Measurements from ENCODE around the gene INKA1. TPM values are rescaled to one million over a fixed set of nuclear protein-coding genes. Genes with fewer than 3 reads are reported as not detected.
"Not testable (repeated sequence)": the region's sequence is repeated elsewhere in the genome, so short reads cannot be mapped to it uniquely, and the experiment has no call there.

The INKA1 gene
- polyA plus RNA-seq, 1 donor (not counting 4 experiments of a cell fraction or from before 2014, with no cell fraction given) = 10.1 TPM

DNA sequence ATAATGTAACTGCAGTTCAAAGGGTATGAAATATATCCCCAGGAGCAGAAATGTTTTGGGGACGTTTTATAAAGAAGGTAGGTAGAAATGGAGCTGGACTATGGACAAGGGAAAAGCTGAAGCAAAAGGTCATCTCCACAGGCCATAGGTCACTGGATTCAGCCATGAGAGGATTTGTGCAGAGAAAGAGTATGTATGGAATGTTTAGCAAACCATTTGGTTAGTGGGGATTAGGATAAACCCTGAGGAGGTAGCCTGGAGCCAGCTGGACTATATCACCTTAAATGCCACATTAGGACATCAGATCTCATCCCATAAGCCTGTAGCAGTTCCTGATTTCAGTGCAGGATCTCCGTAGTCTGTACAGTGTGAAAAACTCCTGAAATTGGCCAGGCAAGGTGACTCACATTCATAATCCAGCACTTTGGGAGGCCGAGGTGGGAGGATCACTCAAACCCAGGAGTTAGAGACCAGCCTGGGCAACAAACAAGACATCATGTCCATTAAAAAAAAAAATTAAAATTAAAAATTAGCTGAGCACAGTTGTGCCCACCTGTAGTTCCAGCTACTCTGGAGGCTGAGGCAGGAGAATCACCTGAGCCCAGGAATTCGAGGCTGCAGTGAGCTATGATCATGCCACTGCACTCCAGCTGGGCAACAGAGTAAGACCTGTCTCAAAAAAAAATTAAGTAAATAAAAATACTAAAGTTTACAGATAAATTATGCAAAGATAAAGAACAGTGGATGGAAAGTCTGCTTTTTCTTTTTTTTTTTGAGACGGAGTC is 21.5 kb upstream of the INKA1 start:
- no peak for DNase-seq (ENCODE audit: low read depth, low spot score)
- Histone ChIP-seq H3K27ac (ENCODE audit: control insufficient read depth, insufficient read depth, low read length) (no peak overlapping the region), H3K4me3 (ENCODE audit: control insufficient read depth in 2 of 3, extremely low read depth in 1 of 3, insufficient read depth in 2 of 3, low read depth in 1 of 3, low read length in 3 of 3) (no peak overlapping the region), H3K27me3 (ENCODE audit: control insufficient read depth, extremely low read depth, insufficient read depth, low read length) (no peaks in the 10 kb centered on the region), H3K4me2 (ENCODE audit: control insufficient read depth, extremely low read depth, insufficient read depth, low read depth, low read length) (no peak overlapping the region), H2AFZ (ENCODE audit: control insufficient read depth, low read length) (no peak overlapping the region), H3K4me1 (ENCODE audit: control insufficient read depth, extremely low read depth, insufficient read depth, low read length) (peaks cover 4% of the 10 kb centered on the region), H3K9ac (ENCODE audit: control insufficient read depth, extremely low read depth, insufficient read depth, low read length) (no peak overlapping the region), H4K20me1 (ENCODE audit: control insufficient read depth, extremely low read depth, insufficient read depth, low read length) (no peaks in the 10 kb centered on the region), H3K9me3 (ENCODE audit: control insufficient read depth, low read depth, low read length) (no peaks in the 10 kb centered on the region), H3K36me3 (ENCODE audit: control insufficient read depth in 2 of 2, extremely low read depth in 1 of 2, insufficient read depth in 2 of 2, low read length in 2 of 2) (peaks cover 8 to 12% of the 10 kb centered on the region in 2 experiments), H3K79me2 (ENCODE audit: control insufficient read depth, insufficient read depth, low read length) (peaks cover 74% of the 10 kb centered on the region), H3K9me1 (ENCODE audit: control insufficient read depth, extremely low read depth, insufficient read depth, low read length) (no peaks in the 10 kb centered on the region)
- dilution Hi-C loops (cut with MboI; ENCODE audit: extremely low pct_ligation_motif_present, low sequenced_read_pairs) = no loop called here
- FAIRE-seq = no peak
- no peak for TF ChIP-seq EZH2 (IDR thresholded peaks at IDR 0.05; ENCODE audit: low read length)
- TF ChIP-seq, protein P1, sequence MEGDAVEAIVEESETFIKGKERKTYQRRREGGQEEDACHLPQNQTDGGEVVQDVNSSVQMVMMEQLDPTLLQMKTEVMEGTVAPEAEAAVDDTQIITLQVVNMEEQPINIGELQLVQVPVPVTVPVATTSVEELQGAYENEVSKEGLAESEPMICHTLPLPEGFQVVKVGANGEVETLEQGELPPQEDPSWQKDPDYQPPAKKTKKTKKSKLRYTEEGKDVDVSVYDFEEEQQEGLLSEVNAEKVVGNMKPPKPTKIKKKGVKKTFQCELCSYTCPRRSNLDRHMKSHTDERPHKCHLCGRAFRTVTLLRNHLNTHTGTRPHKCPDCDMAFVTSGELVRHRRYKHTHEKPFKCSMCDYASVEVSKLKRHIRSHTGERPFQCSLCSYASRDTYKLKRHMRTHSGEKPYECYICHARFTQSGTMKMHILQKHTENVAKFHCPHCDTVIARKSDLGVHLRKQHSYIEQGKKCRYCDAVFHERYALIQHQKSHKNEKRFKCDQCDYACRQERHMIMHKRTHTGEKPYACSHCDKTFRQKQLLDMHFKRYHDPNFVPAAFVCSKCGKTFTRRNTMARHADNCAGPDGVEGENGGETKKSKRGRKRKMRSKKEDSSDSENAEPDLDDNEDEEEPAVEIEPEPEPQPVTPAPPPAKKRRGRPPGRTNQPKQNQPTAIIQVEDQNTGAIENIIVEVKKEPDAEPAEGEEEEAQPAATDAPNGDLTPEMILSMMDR (optimal IDR thresholded peaks at IDR 0.05 in 1 of 3, IDR thresholded peaks at IDR 0.05 in 1 of 3, conservative IDR thresholded peaks at IDR 0.05 in 1 of 3; ENCODE audit: extremely low read depth in 1 of 3, insufficient read depth in 2 of 3, low read length in 3 of 3) = no peak

DNA sequence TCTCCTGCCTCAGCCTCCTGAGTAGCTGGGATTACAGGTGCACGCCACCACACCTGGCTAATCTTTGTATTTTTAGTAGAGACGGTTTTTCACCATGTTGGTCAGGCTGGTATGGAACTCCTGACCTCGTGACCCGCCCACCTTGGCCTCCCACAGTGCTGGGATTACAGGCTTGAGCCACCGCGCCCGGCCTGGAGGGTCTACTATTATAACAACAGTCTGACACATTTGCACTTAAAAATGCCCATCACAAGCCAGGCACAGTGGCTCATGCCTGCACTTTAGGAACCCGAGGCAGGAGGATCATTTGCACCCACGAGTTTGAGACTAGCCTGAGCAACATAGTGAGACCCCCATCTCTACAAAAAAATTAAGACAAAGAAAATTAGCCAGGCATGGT is 20.8 kb upstream of the INKA1 start:
- H2AFZ ChIP-seq (ENCODE audit: control insufficient read depth, low read length); H3K9me1 ChIP-seq (ENCODE audit: control insufficient read depth, extremely low read depth, insufficient read depth, low read length); H4K20me1 ChIP-seq (ENCODE audit: control insufficient read depth, extremely low read depth, insufficient read depth, low read length); H3K27me3 ChIP-seq (ENCODE audit: control insufficient read depth, extremely low read depth, insufficient read depth, low read length); H3K4me2 ChIP-seq (ENCODE audit: control insufficient read depth, extremely low read depth, insufficient read depth, low read depth, low read length); dilution Hi-C loops (cut with MboI; ENCODE audit: extremely low pct_ligation_motif_present, low sequenced_read_pairs); H3K4me3 ChIP-seq (ENCODE audit: control insufficient read depth in 2 of 3, extremely low read depth in 1 of 3, insufficient read depth in 2 of 3, low read depth in 1 of 3, low read length in 3 of 3); DNase-seq (ENCODE audit: low read depth, low spot score); H3K9ac ChIP-seq (ENCODE audit: control insufficient read depth, extremely low read depth, insufficient read depth, low read length); H3K27ac ChIP-seq (ENCODE audit: control insufficient read depth, insufficient read depth, low read length); FAIRE-seq; H3K9me3 ChIP-seq (ENCODE audit: control insufficient read depth, low read depth, low read length): not testable (repeated sequence)
- Histone ChIP-seq H3K4me1 (ENCODE audit: control insufficient read depth, extremely low read depth, insufficient read depth, low read length) (peaks cover 10% of the 10 kb centered on the region), H3K79me2 (ENCODE audit: control insufficient read depth, insufficient read depth, low read length) (peaks cover 68% of the 10 kb centered on the region), H3K36me3 (ENCODE audit: control insufficient read depth in 2 of 2, extremely low read depth in 1 of 2, insufficient read depth in 2 of 2, low read length in 2 of 2) (peaks cover 6 to 12% of the 10 kb centered on the region in 2 experiments)
